GM04503 (cell line): ENCODE results near the gene OR6B3.
"Not testable (repeated sequence)": the region's sequence is repeated elsewhere in the genome, so short reads cannot be mapped to it uniquely, and the experiment has no call there.

Experiments used
- DNase-seq: peaks from one replicate; pipeline ENCODE4 v3.0.0-alpha.2; 2012; ENCODE audit warnings: low read depth

OR6B3 gene

GRCh38 chr2:240044096-240044495 is 9.2 kb downstream of the OR6B3 start:
- not testable (repeated sequence) for DNase-seq

GRCh38 chr2:240043279-240043989 is 9.9 kb downstream of the OR6B3 start:
- DNase-seq: no peak

GRCh38 chr2:240042740-240043139 is 10.6 kb downstream of the OR6B3 start:
- no peak for DNase-seq

- DNase-seq: no peak
Measured at GRCh38 chr2:240041363-240041762, 12.0 kb downstream of the OR6B3 start.

GRCh38 chr2:240037358-240037757 is 16.0 kb downstream of the OR6B3 start:
- DNase-seq: no peak

GRCh38 chr2:240033330-240033678 is 20.0 kb downstream of the OR6B3 start:
- no peak for DNase-seq

- DNase-seq: no peak
Measured at GRCh38 chr2:240032406-240033329, 20.7 kb downstream of the OR6B3 start.

- DNase-seq: no peak
Measured at GRCh38 chr2:240030379-240031094, 22.8 kb downstream of the OR6B3 start, which contains the start of gene OR6B2. TSS of gene OR6B2 (minus strand) at chr2:240030429. CDS start at chr2:240030429, 0 bp downstream.

- no peak for DNase-seq
Measured at GRCh38 chr2:240024766-240025165, 28.6 kb downstream of the OR6B3 start.

- no peak for DNase-seq
Measured at GRCh38 chr2:240023792-240024191, 29.5 kb downstream of the OR6B3 start.

- no peak for DNase-seq
Measured at GRCh38 chr2:240021488-240022104, 31.7 kb downstream of the OR6B3 start.

- DNase-seq: no peak
Measured at GRCh38 chr2:240018071-240018750, 35.1 kb downstream of the OR6B3 start.

GRCh38 chr2:240014327-240014726 is 39.0 kb downstream of the OR6B3 start:
- no peak for DNase-seq

GRCh38 chr2:240013343-240013742 is 40.0 kb downstream of the OR6B3 start:
- DNase-seq: no peak

GRCh38 chr2:240002983-240003382 is 50.3 kb downstream of the OR6B3 start:
- no peak for DNase-seq

GRCh38 chr2:240000671-240001070 is 52.6 kb downstream of the OR6B3 start:
- DNase-seq: no peak

- no peak for DNase-seq
Measured at GRCh38 chr2:239997686-239998409, 55.5 kb downstream of the OR6B3 start.
